Measurements from ENCODE around the gene STX4.

STX4 gene

GRCh38 chr16:31087971-31088370 lies 54.6 kb downstream of the STX4 start:
- Histone ChIP-seq H3K4me3 (IDR thresholded peaks at IDR 0.05; ENCODE audit: insufficient read depth, low read depth, low read length) (no peak overlapping the region), H3K27ac (no peak overlapping the region), H3K27me3 (ENCODE audit: insufficient read depth, low read depth) (no peaks in the 10 kb centered on the region), H2AFZ (ENCODE audit: low read depth) (no peak overlapping the region), H3K36me3 (ENCODE audit: insufficient read depth) (no peaks in the 10 kb centered on the region), H3K4me2 (no peak overlapping the region), H3K4me1 (ENCODE audit: low read depth, poor library complexity, severe bottlenecking) (no peaks in the 10 kb centered on the region), H3K79me2 (ENCODE audit: insufficient read depth, low read depth) (0 out of 2 replicates have a peak, but pooled peaks cover 13% of the 10 kb centered on the region), H3K9ac (no peak overlapping the region), H4K20me1 (ENCODE audit: insufficient read depth) (no peaks in the 10 kb centered on the region)
- no peak for TF ChIP-seq CTCF (conservative IDR thresholded peaks at IDR 0.05; ENCODE audit: low read depth, low read length)

- Histone ChIP-seq H3K9ac (no peak within 1 kb of the TSS), H3K27me3 (ENCODE audit: insufficient read depth, low read depth) (no peaks in the 10 kb centered on the region), H3K4me3 (IDR thresholded peaks at IDR 0.05; ENCODE audit: insufficient read depth, low read depth, low read length) (no peak within 1 kb of the TSS), H3K36me3 (ENCODE audit: insufficient read depth) (no peaks in the 10 kb centered on the region), H3K4me1 (ENCODE audit: low read depth, poor library complexity, severe bottlenecking) (peaks cover 4% of the 10 kb centered on the region), H4K20me1 (ENCODE audit: insufficient read depth) (no peaks in the 10 kb centered on the region), H3K4me2 (no peak within 1 kb of the TSS), H3K79me2 (ENCODE audit: insufficient read depth, low read depth) (peaks cover 13% of the 10 kb centered on the region; the same call in 1 of the 2 replicates), H3K27ac (no peak within 1 kb of the TSS), H2AFZ (ENCODE audit: low read depth) (no peak within 1 kb of the TSS)
- no peak for TF ChIP-seq CTCF (conservative IDR thresholded peaks at IDR 0.05; ENCODE audit: low read depth, low read length)
Observed at GRCh38 chr16:31088459-31089183, 55.3 kb downstream of the STX4 start, which contains the start of gene PRSS53. Gene PRSS53, minus strand, starts transcription at chr16:31088943. Its CDS starts 134 bp downstream, at chr16:31088809.

- no peak for TF ChIP-seq CTCF (conservative IDR thresholded peaks at IDR 0.05; ENCODE audit: low read depth, low read length)
- no peaks in the 10 kb centered on the region for H3K36me3 ChIP-seq (ENCODE audit: insufficient read depth)
- peaks cover 19% of the 10 kb centered on the region; the same call in 1 of the 2 replicates for H3K79me2 ChIP-seq (ENCODE audit: insufficient read depth, low read depth)
- no peak overlapping the region for H3K27ac ChIP-seq
- no peak overlapping the region for H3K4me2 ChIP-seq
- no peaks in the 10 kb centered on the region for H3K27me3 ChIP-seq (ENCODE audit: insufficient read depth, low read depth)
- peaks cover 6% of the 10 kb centered on the region for H3K4me1 ChIP-seq (ENCODE audit: low read depth, poor library complexity, severe bottlenecking)
- no peak overlapping the region for H3K9ac ChIP-seq
- no peak overlapping the region for H2AFZ ChIP-seq (ENCODE audit: low read depth)
- H4K20me1 ChIP-seq (ENCODE audit: insufficient read depth), result no peaks in the 10 kb centered on the region
- no peak overlapping the region for H3K4me3 ChIP-seq (IDR thresholded peaks at IDR 0.05; ENCODE audit: insufficient read depth, low read depth, low read length)
Observed at GRCh38 chr16:31089199-31089598, 55.8 kb downstream of the STX4 start.

Data from KMS-11 (cell line).